Measurements from ENCODE around the gene MTHFD1L.

The MTHFD1L gene

GRCh38 chr6:150987855-150988464, 122.5 kb downstream of the MTHFD1L start:
- no peak for DNase-seq
- no peak for ATAC-seq

GRCh38 chr6:150991487-150991886, 126.0 kb downstream of the MTHFD1L start:
- ATAC-seq (no peak), DNase-seq (no peak)

GRCh38 chr6:150992262-150992661, 126.8 kb downstream of the MTHFD1L start:
- ATAC-seq = no peak

DNA sequence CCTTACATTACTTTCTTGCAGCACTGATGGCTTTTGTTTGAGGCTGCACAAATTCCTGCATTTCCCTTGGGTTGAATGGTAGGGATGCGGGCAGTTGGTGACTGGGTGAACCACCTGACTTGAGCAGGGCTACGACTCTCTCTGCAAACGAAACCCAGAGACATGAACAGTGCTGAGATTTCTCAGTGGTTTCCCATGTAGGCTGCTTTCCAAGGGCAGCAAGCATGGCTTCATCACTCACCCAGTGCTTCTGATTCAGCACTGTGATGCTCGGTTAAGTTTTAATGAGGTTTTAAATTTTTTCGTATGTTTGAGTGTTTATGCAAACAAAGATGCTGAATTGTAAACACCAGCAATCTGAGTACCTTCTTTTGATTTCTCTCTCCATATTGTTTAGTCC, 127.2 kb downstream of the MTHFD1L start:
- DNase-seq (no peak), ATAC-seq (no peak)

More at GRCh38 chr6:150992262-150992661, 126.8 kb downstream of the MTHFD1L start:
- DNase-seq = no peak

DNA sequence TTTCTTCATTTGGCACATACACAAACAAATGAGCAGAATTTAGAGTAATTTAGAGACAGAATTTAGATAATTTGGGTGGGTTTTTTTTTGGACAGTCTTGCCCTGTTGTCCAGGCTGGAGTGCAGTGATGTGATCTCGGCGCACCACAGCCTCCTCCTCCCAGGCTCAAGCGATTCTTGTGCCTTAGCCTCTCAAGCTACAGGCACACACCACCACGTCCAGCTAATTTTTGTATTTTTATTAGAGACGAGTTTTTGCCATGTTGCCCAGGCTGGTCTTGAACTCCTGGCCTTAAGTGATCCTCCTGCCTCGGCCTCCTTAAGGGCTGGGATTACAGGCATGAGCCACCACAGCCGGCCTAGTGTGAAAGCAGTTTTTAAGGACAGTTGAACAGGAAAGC, 127.8 kb downstream of the MTHFD1L start:
- DNase-seq (no peak), ATAC-seq (no peak)

DNA sequence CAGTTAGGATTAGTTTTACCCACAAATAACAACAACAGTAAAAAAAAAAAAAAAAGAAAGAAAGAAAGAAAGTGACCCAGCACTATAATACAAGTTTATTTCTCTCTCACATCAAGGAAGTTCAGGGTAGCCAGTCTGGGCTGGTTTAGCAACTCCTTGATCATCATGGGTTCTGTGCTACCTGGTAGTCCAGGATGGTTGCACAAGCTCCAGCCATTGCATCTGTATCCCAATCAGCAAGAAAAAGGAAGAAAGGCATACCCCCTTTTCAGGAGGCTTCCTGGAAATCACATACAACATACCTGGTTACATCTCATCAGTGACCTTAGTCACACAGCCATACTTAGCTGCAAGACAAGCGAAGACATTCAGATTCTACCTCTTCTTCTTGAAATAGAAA, 128.5 kb downstream of the MTHFD1L start:
- DNase-seq = no peak
- ATAC-seq = no peak

DNA sequence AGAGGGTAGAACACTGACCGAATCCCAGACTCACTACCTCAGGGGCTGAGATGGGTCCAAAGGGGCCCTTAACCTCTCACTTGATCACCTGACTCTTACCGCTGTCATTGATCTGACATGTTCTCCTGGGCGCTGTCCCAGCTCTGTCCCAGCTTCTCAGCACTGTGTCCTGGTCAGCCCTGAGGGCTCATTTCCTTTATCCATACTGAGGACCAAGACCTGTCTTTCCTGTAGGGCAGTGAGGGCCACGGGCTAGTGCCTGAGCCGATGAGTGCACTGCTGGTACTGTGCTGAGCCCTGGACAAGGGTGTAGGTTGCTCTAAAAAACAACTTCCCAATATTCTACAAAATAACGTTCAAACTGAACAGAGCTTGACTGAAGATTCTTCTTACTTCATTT, 131.5 kb downstream of the MTHFD1L start:
- DNase-seq (no peak), ATAC-seq (no peak)

GRCh38 chr6:150999107-150999506, 133.6 kb downstream of the MTHFD1L start:
- ATAC-seq (no peak), DNase-seq (no peak)

GRCh38 chr6:150999576-150999975, 134.1 kb downstream of the MTHFD1L start:
- no peak for ATAC-seq
- DNase-seq = no peak

DNA sequence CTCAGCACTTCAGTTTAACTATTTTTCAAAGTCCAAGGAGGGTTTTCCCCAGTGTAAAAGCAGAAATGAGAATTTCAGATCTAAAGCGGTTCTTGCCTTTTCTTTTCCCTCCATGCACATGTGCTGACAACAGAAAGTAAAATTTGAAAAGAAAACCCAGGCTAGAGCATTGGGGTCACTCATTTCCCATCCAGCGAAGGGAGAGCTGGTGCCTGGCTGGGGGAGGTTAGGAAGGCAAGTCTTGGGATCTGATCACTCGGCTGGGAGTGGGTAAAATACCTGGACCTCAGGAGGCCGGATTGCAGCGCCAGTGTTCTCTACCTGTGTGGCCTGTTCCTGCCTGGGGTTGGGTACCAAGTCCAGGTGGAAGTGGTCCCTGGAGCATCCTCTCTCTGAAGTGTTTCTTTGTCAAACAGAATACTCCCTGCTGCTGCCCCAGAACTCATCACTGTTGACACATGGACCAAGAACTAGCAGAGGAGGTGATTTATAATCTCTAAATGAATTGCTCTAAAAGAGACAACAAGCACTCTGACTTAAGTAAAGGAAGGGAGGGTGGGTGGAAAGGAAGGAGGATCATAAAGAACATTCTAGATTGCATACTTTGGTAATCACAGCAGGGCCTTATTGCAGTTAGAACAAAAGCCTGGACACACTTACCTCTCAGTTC, 136.0 kb downstream of the MTHFD1L start:
- no peak for ATAC-seq
- no peak for DNase-seq

DNA sequence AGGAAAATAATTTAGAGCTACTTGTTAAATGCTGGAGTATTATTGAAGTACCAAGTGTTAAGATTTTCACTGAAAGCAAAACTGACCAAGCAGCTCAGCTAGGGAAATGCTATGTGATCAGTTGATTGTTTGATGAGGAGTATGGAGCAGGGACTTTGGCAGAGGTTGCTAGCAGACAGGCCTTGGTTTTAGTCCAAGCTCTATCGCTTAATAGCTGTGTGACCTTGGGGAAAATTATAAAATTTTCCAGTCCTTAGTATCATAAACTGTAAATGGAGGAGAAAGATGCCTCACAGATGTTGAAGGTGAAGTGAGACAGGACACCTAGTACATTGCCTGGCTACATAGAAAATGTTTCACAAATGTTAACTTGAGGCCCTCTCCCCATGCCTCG, 136.6 kb downstream of the MTHFD1L start:
- ATAC-seq (no peak), DNase-seq (no peak)

DNA sequence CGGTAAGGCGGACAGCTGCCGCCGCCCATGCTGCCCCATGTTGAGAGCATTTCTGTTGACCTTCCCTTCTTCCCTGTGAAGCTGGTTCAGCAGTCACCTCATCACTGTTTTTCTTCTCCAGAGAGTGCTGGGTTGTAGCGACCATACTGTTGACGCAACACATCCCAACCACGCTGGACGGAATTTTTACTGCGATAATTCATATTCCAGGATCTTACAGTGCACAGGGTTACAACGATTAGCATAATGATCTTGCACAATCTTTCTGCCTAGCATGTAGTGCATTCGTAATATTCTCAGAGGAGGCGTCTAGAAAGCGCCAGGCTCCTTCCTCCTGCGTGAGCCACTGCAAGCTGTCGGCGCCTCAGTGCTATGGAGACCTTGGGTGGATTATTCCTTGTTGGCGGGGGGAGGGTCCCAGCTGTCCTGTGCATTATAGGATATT, 137.0 kb downstream of the MTHFD1L start:
- ATAC-seq = no peak
- no peak for DNase-seq

- no peak for DNase-seq
- no peak for ATAC-seq
Measured at GRCh38 chr6:151004383-151005024, 139.0 kb downstream of the MTHFD1L start.

DNA sequence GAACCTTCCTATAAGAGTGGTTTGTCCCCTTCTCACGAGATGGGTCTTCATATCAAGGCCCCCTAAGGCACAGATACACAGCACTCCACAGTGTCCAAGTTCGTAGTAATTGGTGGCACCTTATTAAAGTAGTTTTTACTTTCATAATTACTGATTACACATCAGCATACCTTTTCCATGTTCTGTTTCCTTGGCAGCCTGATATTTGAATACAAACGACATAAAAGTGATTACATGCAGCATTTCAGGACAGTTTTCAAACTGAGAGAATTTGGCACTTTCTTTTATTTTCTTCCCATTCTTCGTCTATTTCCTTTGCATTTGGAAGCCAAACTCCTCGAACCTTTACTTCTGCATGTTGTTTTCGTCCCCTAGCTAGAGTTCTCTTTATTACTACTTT, 139.7 kb downstream of the MTHFD1L start:
- ATAC-seq (no peak), DNase-seq (no peak)

DNA sequence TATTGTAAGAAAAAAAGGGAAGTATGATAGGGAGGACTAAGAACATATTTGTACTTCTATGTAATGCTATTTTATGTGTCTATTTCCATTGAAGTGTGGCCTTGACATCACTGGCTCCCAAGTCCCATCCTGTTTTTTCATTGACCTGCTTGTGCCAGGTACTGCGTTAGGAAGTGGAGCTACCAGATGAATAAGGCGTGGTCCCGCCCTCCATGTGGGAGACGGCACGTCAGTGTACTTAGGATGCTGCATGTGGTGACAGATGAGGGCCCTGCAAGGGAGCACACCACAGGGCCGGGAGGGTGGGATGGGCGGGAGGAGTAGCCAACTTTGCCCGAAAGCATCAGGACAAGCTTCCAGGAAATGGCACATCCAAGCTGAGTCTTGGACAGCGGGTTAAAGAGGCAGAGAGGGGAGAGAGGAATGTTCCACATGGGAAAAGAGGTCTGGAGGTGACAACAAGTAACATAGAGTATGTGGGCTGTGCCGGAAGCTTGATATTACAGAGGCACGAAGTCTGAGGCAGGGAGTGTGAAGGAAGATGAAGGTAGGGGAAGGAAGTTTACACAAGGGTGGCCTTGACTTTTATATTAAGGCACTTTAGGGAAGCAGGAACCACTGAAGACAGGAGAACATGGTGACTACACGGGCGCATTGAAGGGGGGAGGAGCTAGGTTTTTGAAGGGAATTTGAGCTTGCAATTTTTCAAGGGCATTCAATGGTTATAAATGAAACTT, 140.6 kb downstream of the MTHFD1L start:
- ATAC-seq (no peak), DNase-seq (no peak)

DNA sequence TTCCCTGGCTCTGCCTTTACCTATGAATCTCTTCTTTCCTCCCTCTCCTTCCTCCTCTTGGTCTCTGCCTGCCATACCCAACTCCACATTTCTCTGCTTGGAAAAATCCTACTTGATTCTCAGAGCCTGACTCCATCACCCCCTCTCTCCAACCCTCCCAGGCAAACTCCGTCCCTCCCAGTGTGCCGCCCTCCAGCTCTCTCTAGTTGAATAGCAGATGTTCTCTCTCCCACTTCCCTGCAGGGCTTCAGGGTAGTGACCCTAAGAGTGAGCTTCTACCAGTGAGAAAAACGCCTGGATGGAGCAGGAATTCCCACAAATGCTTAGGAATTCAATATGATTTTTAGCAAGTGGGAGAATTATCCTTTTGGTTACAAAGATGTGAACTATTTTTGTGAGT, 141.6 kb downstream of the MTHFD1L start:
- no peak for DNase-seq

GRCh38 chr6:151007922-151008321, 142.4 kb downstream of the MTHFD1L start:
- DNase-seq (no peak), ATAC-seq (no peak)

More for the DNA sequence above, 141.6 kb downstream of the MTHFD1L start:
- no peak for ATAC-seq

DNA sequence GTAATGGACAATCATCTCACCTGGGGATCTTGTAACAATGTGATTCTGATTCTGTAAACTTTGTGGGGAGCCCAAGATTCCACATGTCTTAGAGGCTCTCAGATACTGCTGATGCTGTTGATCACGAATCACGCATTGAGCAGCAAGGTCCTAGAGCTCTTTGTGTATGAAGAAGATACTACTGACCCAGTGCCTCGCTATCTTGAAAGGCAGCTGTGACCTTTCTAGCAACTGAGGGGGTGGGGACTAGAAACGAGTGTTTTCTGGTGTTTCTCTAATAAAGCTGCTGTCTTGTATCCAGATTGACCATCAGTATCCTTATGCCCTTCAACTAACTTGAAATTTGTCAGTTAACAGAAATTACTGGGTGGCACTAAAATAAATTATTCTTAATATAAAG, 142.9 kb downstream of the MTHFD1L start:
- DNase-seq (no peak), ATAC-seq (no peak)

DNA sequence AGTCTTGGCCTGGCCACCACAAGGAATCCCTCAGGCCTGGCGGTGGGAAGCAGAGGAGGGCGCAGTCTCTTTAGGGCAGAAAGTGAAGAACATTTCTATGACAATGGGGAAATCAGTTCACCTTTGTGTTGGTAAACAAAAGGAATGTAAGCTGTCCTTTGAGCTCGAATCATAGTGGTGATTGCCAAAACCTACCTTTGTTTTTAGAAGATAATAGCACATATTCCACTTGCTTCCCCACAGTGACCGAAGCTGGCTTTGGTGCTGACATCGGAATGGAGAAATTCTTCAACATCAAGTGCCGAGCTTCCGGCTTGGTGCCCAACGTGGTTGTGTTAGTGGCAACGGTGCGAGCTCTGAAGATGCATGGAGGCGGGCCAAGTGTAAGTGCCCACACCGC, 144.1 kb downstream of the MTHFD1L start:
- no peak for ATAC-seq
- no peak for DNase-seq

- ATAC-seq (no peak), DNase-seq (no peak)
Measured at GRCh38 chr6:151010071-151010470, 144.6 kb downstream of the MTHFD1L start.

GRCh38 chr6:151012321-151013294, 147.1 kb downstream of the MTHFD1L start:
- DNase-seq (no peak), ATAC-seq (no peak)
